Endometrium (tissue), 2 donors: ENCODE results near the gene MARCOL.

ENCODE experiments used
- FAIRE-seq: peaks from 2 replicates; lab custom pipeline; 2012; peaks lifted over from hg19 to GRCh38; lab: Jason Lieb, UNC
- donor health status: control.
- donor health status: control.

Gene MARCOL

GRCh38 chr5:148238418-148238794 is at the start of gene MARCOL:
Gene MARCOL, plus strand, starts transcription at chr5:148238525. Its CDS starts 73 bp downstream, at chr5:148238598.
- no peak for FAIRE-seq

GRCh38 chr5:148191010-148191409 is 47.3 kb upstream of the MARCOL start:
- no peak for FAIRE-seq

- FAIRE-seq, result no peak
Observed at GRCh38 chr5:148193202-148193601, 45.1 kb upstream of the MARCOL start.

GRCh38 chr5:148201151-148201550 is 37.2 kb upstream of the MARCOL start:
- FAIRE-seq, result no peak

- FAIRE-seq, result no peak
Observed at GRCh38 chr5:148202531-148203203, 35.7 kb upstream of the MARCOL start, which contains the start of gene SPINK6. Gene SPINK6, plus strand, starts transcription at chr5:148203042. Its CDS starts 55 bp downstream, at chr5:148203097.

- no peak for FAIRE-seq
Observed at GRCh38 chr5:148205044-148205806, 33.1 kb upstream of the MARCOL start.

- no peak for FAIRE-seq
Observed at GRCh38 chr5:148205865-148206264, 32.5 kb upstream of the MARCOL start.

- no peak for FAIRE-seq
Observed at GRCh38 chr5:148206620-148207019, 31.7 kb upstream of the MARCOL start.

- FAIRE-seq, result no peak
Observed at GRCh38 chr5:148208226-148208625, 30.1 kb upstream of the MARCOL start.

GRCh38 chr5:148209151-148209770 is 29.1 kb upstream of the MARCOL start:
- FAIRE-seq, result no peak

- FAIRE-seq, result no peak
Observed at GRCh38 chr5:148214665-148215185, 23.6 kb upstream of the MARCOL start.

- no peak for FAIRE-seq
Observed at GRCh38 chr5:148221508-148221907, 16.8 kb upstream of the MARCOL start.

GRCh38 chr5:148224117-148224742 is 14.1 kb upstream of the MARCOL start:
- FAIRE-seq, result no peak

GRCh38 chr5:148228392-148228984 is 9.8 kb upstream of the MARCOL start:
- FAIRE-seq, result no peak

- no peak for FAIRE-seq
Observed at GRCh38 chr5:148229840-148230239, 8.5 kb upstream of the MARCOL start.

GRCh38 chr5:148230240-148230639 is 8.1 kb upstream of the MARCOL start:
- no peak for FAIRE-seq

GRCh38 chr5:148237785-148238417 is 424 bp upstream of the MARCOL start:
- peak; percentile 4 for FAIRE-seq

GRCh38 chr5:148248894-148249293 is 10.6 kb downstream of the MARCOL start:
- FAIRE-seq, result peak; percentile 63

GRCh38 chr5:148255456-148255855 is 17.1 kb downstream of the MARCOL start:
- FAIRE-seq, result no peak

- FAIRE-seq, result no peak
Observed at GRCh38 chr5:148259288-148259687, 21.0 kb downstream of the MARCOL start.

- no peak for FAIRE-seq
Observed at GRCh38 chr5:148261221-148261620, 22.9 kb downstream of the MARCOL start.
